Stimulated activated memory B cell treated with anti-CD40 and anti-IgM and Interleukin-4, amounts not matched to agents 10 μg/mL and 1 μg/mL and 100 μg/mL, for 72 hours (primary cell): ENCODE data around the gene PUM1.
"Not testable (repeated sequence)": the region's sequence is repeated elsewhere in the genome, so short reads cannot be mapped to it uniquely, and the experiment has no call there.

Experiments used
- ATAC-seq: fragments of 150-1000 bp; cut with Tn5 transposase; 2 replicates; pipeline ENCODE4 v1.10.0; 2021
- H3K27ac Mint-ChIP-seq: one replicate; pipeline ENCODE4 v1.8.0; 2022; ENCODE audit warnings: mild to moderate bottlenecking, mixed read lengths
- H3K27me3 Mint-ChIP-seq: one replicate; pipeline ENCODE4 v1.8.0; 2022; ENCODE audit warnings: mixed read lengths
- H3K36me3 Mint-ChIP-seq: one replicate; pipeline ENCODE4 v1.8.0; 2022; ENCODE audit warnings: mixed read lengths
- H3K4me1 Mint-ChIP-seq: one replicate; pipeline ENCODE4 v1.8.0; 2022; ENCODE audit warnings: mixed read lengths
- H3K4me3 Mint-ChIP-seq: one replicate; pipeline ENCODE4 v1.8.0; 2022; ENCODE audit warnings: mild to moderate bottlenecking, moderate library complexity, mixed read lengths
- H3K9me3 Mint-ChIP-seq: one replicate; pipeline ENCODE4 v1.8.0; 2022; ENCODE audit warnings: mixed read lengths

The PUM1 gene

GRCh38 chr1:30952098-30952497 is 113.4 kb downstream of the PUM1 start:
- Mint-ChIP-seq H3K4me1 (peaks cover 8% of the 10 kb centered on the region), H3K4me3 (no peak overlapping the region), H3K36me3 (peaks cover 75% of the 10 kb centered on the region), H3K27me3 (no peaks in the 10 kb centered on the region), H3K9me3 (no peaks in the 10 kb centered on the region), H3K27ac (no peak overlapping the region)
- ATAC-seq, result no peak

DNA sequence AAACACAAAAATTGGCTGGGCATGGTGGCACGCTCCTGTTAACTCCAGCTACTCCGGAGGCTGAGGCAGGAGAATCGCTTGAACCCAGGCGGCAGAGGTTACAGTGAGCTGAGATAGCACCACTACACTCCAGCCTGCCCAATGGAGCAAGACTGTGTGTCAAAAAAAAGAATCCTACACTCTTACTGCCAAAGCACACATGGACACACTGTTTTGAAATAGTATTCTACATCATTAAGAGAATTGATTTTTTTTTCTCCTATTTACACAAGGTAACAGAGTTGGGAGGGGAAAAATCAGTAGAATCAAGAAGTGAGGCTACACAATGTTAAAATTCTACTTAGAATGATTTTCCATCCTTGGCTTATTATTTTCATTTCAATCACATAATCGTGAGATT is 114.8 kb downstream of the PUM1 start:
- no peaks in the 10 kb centered on the region for H3K9me3 Mint-ChIP-seq
- H3K4me3 Mint-ChIP-seq, result no peak overlapping the region
- H3K27ac Mint-ChIP-seq, result no peak overlapping the region
- H3K27me3 Mint-ChIP-seq, result no peaks in the 10 kb centered on the region
- no peak for ATAC-seq
- H3K4me1 Mint-ChIP-seq, result peaks cover 8% of the 10 kb centered on the region
- peaks cover 71% of the 10 kb centered on the region for H3K36me3 Mint-ChIP-seq

- Mint-ChIP-seq H3K27ac (no peak overlapping the region), H3K4me1 (peaks cover 8% of the 10 kb centered on the region), H3K36me3 (peaks cover 76% of the 10 kb centered on the region), H3K27me3 (no peaks in the 10 kb centered on the region), H3K9me3 (no peaks in the 10 kb centered on the region), H3K4me3 (no peak overlapping the region)
- no peak for ATAC-seq
Measured at GRCh38 chr1:30950053-30950452, 115.5 kb downstream of the PUM1 start.

GRCh38 chr1:30949487-30949838 is 116.1 kb downstream of the PUM1 start:
- H3K27me3 Mint-ChIP-seq, H3K4me3 Mint-ChIP-seq, H3K9me3 Mint-ChIP-seq, ATAC-seq, H3K27ac Mint-ChIP-seq, H3K4me1 Mint-ChIP-seq: not testable (repeated sequence)
- peaks cover 75% of the 10 kb centered on the region for H3K36me3 Mint-ChIP-seq

DNA sequence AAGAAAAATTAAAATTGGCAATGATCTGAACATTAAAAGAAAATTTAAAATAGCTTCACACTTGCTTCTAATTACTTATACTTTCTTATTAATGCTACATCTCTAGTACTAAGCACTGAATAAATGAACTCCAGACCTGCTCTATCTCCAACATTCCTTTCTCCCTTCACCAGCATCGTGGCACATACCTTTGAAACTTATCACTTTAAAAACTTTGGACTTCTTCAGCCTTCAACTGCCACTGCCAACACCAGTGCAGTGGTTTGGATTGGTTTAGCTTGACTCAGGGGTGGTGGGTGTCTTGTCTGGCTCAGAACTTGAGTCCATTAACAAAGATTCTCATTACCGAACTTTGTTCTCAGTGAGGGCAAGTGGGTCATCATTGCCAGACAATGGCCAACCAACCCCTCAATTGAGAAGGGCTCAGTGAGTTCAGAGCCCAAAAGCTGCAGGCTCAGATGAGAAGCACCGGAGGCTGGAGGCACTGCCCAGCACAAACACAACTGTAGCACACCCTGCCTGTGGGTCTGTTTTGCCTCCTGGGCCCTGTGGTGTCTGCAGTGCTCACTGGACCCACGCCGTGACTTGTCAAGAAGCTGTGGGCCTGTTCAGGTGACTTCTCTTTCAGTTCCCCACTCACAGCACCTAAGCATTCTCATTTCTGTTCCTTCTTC is 116.6 kb downstream of the PUM1 start:
- not testable (repeated sequence) for H3K4me1 Mint-ChIP-seq, H3K27me3 Mint-ChIP-seq, H3K9me3 Mint-ChIP-seq, H3K4me3 Mint-ChIP-seq
- peak; percentile 68 for ATAC-seq
- Mint-ChIP-seq H3K27ac (peak overlapping the region; percentile 37), H3K36me3 (peaks cover 74% of the 10 kb centered on the region)

- H3K27ac Mint-ChIP-seq, result peak overlapping the region; percentile 37
- H3K4me3 Mint-ChIP-seq, result no peak overlapping the region
- peaks cover 8% of the 10 kb centered on the region for H3K4me1 Mint-ChIP-seq
- no peak for ATAC-seq
- H3K9me3 Mint-ChIP-seq, result no peaks in the 10 kb centered on the region
- peaks cover 73% of the 10 kb centered on the region for H3K36me3 Mint-ChIP-seq
- no peaks in the 10 kb centered on the region for H3K27me3 Mint-ChIP-seq
Measured at GRCh38 chr1:30948278-30948677, 117.2 kb downstream of the PUM1 start.

GRCh38 chr1:30947212-30947611 is 118.3 kb downstream of the PUM1 start:
- no peak overlapping the region for H3K27ac Mint-ChIP-seq

GRCh38 chr1:30942326-30942963 is 123.1 kb downstream of the PUM1 start:
- Mint-ChIP-seq H3K9me3 (no peaks in the 10 kb centered on the region), H3K4me1 (no peaks in the 10 kb centered on the region), H3K36me3 (peaks cover 61% of the 10 kb centered on the region), H3K27ac (no peak overlapping the region), H3K27me3 (no peaks in the 10 kb centered on the region), H3K4me3 (no peak overlapping the region)
- no peak for ATAC-seq

More at GRCh38 chr1:30947212-30947611, 118.3 kb downstream of the PUM1 start:
- H3K27me3 Mint-ChIP-seq, result no peaks in the 10 kb centered on the region
- no peak for ATAC-seq
- H3K4me1 Mint-ChIP-seq, result peaks cover 8% of the 10 kb centered on the region
- H3K9me3 Mint-ChIP-seq, result no peaks in the 10 kb centered on the region
- peaks cover 70% of the 10 kb centered on the region for H3K36me3 Mint-ChIP-seq
- H3K4me3 Mint-ChIP-seq, result no peak overlapping the region

GRCh38 chr1:30940541-30940940 is 125.0 kb downstream of the PUM1 start:
- H3K27me3 Mint-ChIP-seq, result no peaks in the 10 kb centered on the region
- H3K4me1 Mint-ChIP-seq, result peaks cover 9% of the 10 kb centered on the region
- no peak overlapping the region for H3K4me3 Mint-ChIP-seq
- H3K27ac Mint-ChIP-seq, result no peak overlapping the region
- H3K9me3 Mint-ChIP-seq, result no peaks in the 10 kb centered on the region
- H3K36me3 Mint-ChIP-seq, result peaks cover 70% of the 10 kb centered on the region
- ATAC-seq, result no peak

DNA sequence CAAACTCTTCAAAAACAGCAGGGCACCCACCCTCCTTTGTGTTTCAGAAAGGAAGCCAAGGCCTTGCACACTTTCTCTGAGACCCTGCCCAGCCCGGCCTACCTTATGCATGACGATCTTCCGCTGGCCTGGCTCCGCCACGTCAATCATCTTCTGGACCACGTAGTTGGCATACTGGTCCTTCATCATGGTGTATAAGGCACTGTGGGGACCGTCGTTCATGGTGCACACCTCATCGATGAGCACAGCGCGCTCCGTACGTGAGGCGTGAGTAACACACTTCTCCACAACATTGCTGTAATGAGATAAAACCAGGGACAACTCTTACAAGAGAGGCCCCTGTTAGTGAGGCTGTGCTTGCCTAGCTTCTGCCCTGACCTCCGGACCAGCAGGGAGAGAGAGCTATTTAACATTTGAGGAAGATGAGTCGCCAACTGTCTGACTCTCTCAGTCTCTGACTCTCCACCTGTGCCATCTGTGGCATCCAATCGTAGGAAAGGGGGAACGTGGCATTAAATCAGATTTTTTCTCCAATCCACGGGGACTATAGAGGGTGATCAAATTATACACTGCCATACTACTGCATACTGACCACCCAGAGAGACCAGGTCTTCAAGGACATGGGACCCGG is 128.9 kb downstream of the PUM1 start:
- Mint-ChIP-seq H3K4me3 (no peak overlapping the region), H3K36me3 (peaks cover 51% of the 10 kb centered on the region), H3K9me3 (no peaks in the 10 kb centered on the region), H3K27ac (peak overlapping the region; percentile 38), H3K27me3 (no peaks in the 10 kb centered on the region), H3K4me1 (peaks cover 36% of the 10 kb centered on the region)
- ATAC-seq, result no peak

DNA sequence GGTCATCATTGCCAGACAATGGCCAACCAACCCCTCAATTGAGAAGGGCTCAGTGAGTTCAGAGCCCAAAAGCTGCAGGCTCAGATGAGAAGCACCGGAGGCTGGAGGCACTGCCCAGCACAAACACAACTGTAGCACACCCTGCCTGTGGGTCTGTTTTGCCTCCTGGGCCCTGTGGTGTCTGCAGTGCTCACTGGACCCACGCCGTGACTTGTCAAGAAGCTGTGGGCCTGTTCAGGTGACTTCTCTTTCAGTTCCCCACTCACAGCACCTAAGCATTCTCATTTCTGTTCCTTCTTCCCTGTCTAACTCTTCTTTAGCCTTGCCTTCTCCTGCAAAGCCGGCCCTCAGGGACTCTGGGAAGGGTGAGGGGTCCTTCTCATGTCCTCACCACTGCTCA is 129.8 kb downstream of the PUM1 start:
- H3K4me3 Mint-ChIP-seq, H3K9me3 Mint-ChIP-seq, H3K27me3 Mint-ChIP-seq: not testable (repeated sequence)
- peaks cover 55% of the 10 kb centered on the region for H3K36me3 Mint-ChIP-seq
- peak; percentile 65 for ATAC-seq
- H3K27ac Mint-ChIP-seq, result peak overlapping the region; percentile 38
- peaks cover 36% of the 10 kb centered on the region for H3K4me1 Mint-ChIP-seq

DNA sequence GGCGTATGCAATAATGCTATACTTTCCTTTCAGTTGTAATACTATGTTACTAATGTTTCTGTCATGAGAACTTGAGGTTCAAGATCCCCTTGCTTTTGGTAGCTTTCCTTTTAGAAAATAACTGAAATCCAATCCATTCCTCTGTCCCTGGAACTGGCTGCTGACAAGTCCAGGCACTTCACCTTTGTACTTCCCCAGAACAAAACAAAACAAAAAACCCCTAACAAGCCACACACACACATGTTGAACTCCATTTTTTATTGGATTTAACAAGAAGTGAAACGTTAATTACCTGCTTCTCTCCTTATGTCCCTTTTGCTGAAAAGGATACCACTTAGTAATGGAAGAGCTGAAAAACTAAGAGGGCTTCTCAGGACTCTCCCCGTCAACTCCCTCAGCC is 130.9 kb downstream of the PUM1 start:
- H3K4me1 Mint-ChIP-seq, result peaks cover 36% of the 10 kb centered on the region
- no peak for ATAC-seq
- H3K9me3 Mint-ChIP-seq, result no peaks in the 10 kb centered on the region
- peaks cover 45% of the 10 kb centered on the region for H3K36me3 Mint-ChIP-seq
- H3K27ac Mint-ChIP-seq, result peak overlapping the region; percentile 29
- H3K27me3 Mint-ChIP-seq, result no peaks in the 10 kb centered on the region
- H3K4me3 Mint-ChIP-seq, result no peak overlapping the region

DNA sequence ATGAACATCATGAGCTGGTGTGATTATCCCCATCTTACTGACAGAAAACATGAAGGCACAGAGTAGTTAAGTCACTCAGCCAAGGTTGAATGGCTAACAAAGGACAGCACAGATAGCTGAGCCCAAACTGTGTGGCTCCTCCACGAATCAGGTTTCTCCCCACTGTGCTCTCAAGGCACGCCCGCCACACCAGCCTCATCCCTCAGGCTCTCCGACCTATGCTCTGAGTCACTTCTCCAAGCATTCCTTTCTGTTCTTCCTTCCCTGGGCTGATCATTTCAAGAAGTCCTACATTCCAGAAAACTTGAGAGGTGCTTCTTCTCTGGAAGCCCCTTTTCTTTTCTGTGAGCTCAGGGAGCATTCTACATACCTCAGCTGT is 131.7 kb downstream of the PUM1 start:
- H3K36me3 Mint-ChIP-seq, result peaks cover 38% of the 10 kb centered on the region
- peak overlapping the region; percentile 29 for H3K27ac Mint-ChIP-seq
- H3K9me3 Mint-ChIP-seq, result no peaks in the 10 kb centered on the region
- H3K27me3 Mint-ChIP-seq, result no peaks in the 10 kb centered on the region
- peaks cover 36% of the 10 kb centered on the region for H3K4me1 Mint-ChIP-seq
- ATAC-seq, result no peak
- H3K4me3 Mint-ChIP-seq, result no peak overlapping the region

DNA sequence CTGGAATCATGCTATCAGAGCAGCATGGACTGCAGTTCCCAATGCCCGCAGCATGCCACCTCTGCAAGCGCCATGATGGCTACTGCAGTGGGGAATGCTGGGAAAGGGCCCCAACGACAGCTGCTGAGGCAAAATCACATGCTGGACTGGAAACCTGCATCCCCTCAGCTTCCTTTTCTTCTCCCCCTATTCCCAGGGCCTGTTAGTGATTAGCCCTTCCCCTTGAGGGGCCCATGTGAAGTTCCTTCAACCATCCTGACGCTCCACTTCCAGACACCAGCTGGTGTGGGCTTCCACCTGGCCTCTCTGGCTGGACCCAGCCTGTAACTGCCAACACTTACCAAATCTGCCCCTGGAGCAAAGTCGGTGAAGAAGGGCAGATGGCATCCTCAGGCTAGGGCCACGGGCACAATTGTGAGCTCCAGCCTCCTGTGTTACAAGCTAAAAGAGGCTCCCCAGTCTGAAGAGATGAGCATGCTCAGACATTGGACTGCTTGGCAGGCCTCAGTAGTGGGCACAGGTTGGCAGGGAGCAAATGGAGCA is 134.8 kb downstream of the PUM1 start:
- Mint-ChIP-seq H3K9me3 (no peaks in the 10 kb centered on the region), H3K4me1 (peaks cover 27% of the 10 kb centered on the region), H3K4me3 (no peak overlapping the region), H3K27ac (no peak overlapping the region), H3K36me3 (peaks cover 19% of the 10 kb centered on the region), H3K27me3 (no peaks in the 10 kb centered on the region)
- ATAC-seq, result no peak

- peaks cover 14% of the 10 kb centered on the region for H3K36me3 Mint-ChIP-seq
- no peaks in the 10 kb centered on the region for H3K9me3 Mint-ChIP-seq
- no peaks in the 10 kb centered on the region for H3K27me3 Mint-ChIP-seq
- peaks cover 22% of the 10 kb centered on the region for H3K4me1 Mint-ChIP-seq
- ATAC-seq, result no peak
- H3K4me3 Mint-ChIP-seq, result no peak overlapping the region
- no peak overlapping the region for H3K27ac Mint-ChIP-seq
Measured at GRCh38 chr1:30929944-30930525, 135.5 kb downstream of the PUM1 start.
